HCT116 (cell line): ENCODE measurements around the gene RIPOR3. TPM values are rescaled to one million over a fixed set of nuclear protein-coding genes. Genes with fewer than 3 reads are reported as not detected.

ENCODE experiments used
- ATAC-seq: fragments of 200-7000 bp; cut with Tn5 transposase; 2 replicates; pipeline ENCODE4 v1.9.1; 2020; ENCODE audit warnings: mild to moderate bottlenecking, moderate library complexity
- BruUV-seq: library from RNA; stranded (reverse); fragments of 400-500 nt; replicated peaks from 2 replicates; lab custom pipeline; 2021; lab: Mats Ljungman, UMichigan
- CTCF ChIA-PET: fragments of 300-600 bp; sonication (Branson Sonifier 250); formaldehyde crosslinking; loops from one replicate; lab custom pipeline; 2021; ENCODE audit warnings: antibody characterized with exemption; lab: Charles Lee
- POLR2A ChIA-PET: fragments of 300-600, 350-600 bp; sonication (Branson Sonifier 250); formaldehyde crosslinking; loops from one replicate; lab custom pipeline; 2021; ENCODE audit warnings: antibody characterized with exemption; lab: Charles Lee
- RAD21 ChIA-PET, 2 experiments: fragments of 300-600 bp; sonication (Branson Sonifier 250); formaldehyde crosslinking; loops; one replicate each; lab custom pipeline; 2023; ENCODE audit warnings: low total read pairs in 2 of 2; ENCODE audit not compliant: uncharacterized antibody in 2 of 2, unreplicated experiment in 2 of 2, low non-redundant PET in 1 of 2; lab: Charles Lee
- DNase-seq: peaks from one replicate; pipeline ENCODE4 v3.0.0-alpha.2; 2010; ENCODE audit warnings: low read depth, low spot score
- H2AFZ ChIP-seq: fragments of 200-600 bp; shearing (Covaris generic), sonication (generic); 2 replicates; pipeline ENCODE4 v1.6.1; 2017; ENCODE audit warnings: low read depth, mixed run types, mixed read lengths, antibody characterized with exemption, low read length; ENCODE audit not compliant: poor library complexity, severe bottlenecking
- H3K27ac ChIP-seq: 2 replicates; pipeline ENCODE4 v1.5.1; 2012; ENCODE audit warnings: low read depth, low read length
- H3K27me3 ChIP-seq: fragments of 200-600 bp; sonication (generic); 2 replicates; pipeline ENCODE4 v1.6.1; 2016; ENCODE audit warnings: mixed run types, low read length, mixed read lengths; ENCODE audit not compliant: insufficient read depth
- H3K36me3 ChIP-seq, 2 experiments: fragments of 200-500 bp in 1 of 2; fragments of 200-600 bp in 1 of 2; sonication (Bioruptor generic) in 1 of 2; sonication (generic) in 1 of 2; 2 replicates each; pipeline versions ENCODE4 v1.5.1 to v1.6.1; 2014 to 2016; ENCODE audit warnings: low read length in 2 of 2, inconsistent platforms in 1 of 2, mixed read lengths in 1 of 2, mixed run types in 1 of 2; ENCODE audit not compliant: insufficient read depth in 2 of 2, control insufficient read depth in 1 of 2
- H3K4me1 ChIP-seq, 2 experiments: fragments of 200-600 bp in 1 of 2; sonication (generic) in 1 of 2; 2 replicates each; pipeline versions ENCODE4 v1.5.1 to v1.6.1; 2012 to 2017; ENCODE audit warnings: low read length in 2 of 2, inconsistent platforms in 1 of 2, mild to moderate bottlenecking in 1 of 2, mixed read lengths in 1 of 2, mixed run types in 1 of 2, moderate library complexity in 1 of 2; ENCODE audit not compliant: insufficient read depth in 2 of 2, control insufficient read depth in 1 of 2
- H3K4me2 ChIP-seq: fragments of 200-600 bp; sonication (generic); 2 replicates; pipeline ENCODE4 v1.6.1; 2017; ENCODE audit warnings: mixed run types, low read length, mixed read lengths
- H3K4me3 ChIP-seq, 2 experiments: fragments of 200-600 bp in 1 of 2; sonication (generic) in 1 of 2; replicated peaks in 1 of 2; 2 replicates each; pipeline ENCODE4 v1.5.1; 2011 to 2016; ENCODE audit warnings: low read length in 2 of 2, control low read depth in 1 of 2, low read depth in 1 of 2, mild to moderate bottlenecking in 1 of 2, mixed read lengths in 1 of 2, mixed run types in 1 of 2
- H3K79me2 ChIP-seq: fragments of 200-600 bp; sonication (generic); 2 replicates; pipeline ENCODE4 v1.6.1; 2017; ENCODE audit warnings: mild to moderate bottlenecking, mixed run types, low read length, moderate library complexity, mixed read lengths; ENCODE audit not compliant: insufficient read depth
- H3K9ac ChIP-seq: fragments of 200-600 bp; sonication (generic); 2 replicates; pipeline ENCODE4 v1.6.1; 2016; ENCODE audit warnings: low read length, mixed read lengths
- H3K9me2 ChIP-seq: fragments of 200-600 bp; sonication (generic), shearing (Covaris generic); 2 replicates; pipeline ENCODE4 v1.6.1; 2017; ENCODE audit warnings: mixed run types, mild to moderate bottlenecking, moderate library complexity; ENCODE audit not compliant: insufficient read depth
- H3K9me3 ChIP-seq, 2 experiments: fragments of 200-500 bp in 1 of 2; fragments of 200-600 bp in 1 of 2; sonication (Bioruptor generic) in 1 of 2; sonication (generic) in 1 of 2; 2 replicates each; pipeline ENCODE4 v1.6.1; 2014 to 2017; ENCODE audit warnings: low read length in 2 of 2, mixed read lengths in 2 of 2, inconsistent platforms in 1 of 2, low read depth in 1 of 2, mild to moderate bottlenecking in 1 of 2, mixed run types in 1 of 2, moderate library complexity in 1 of 2; ENCODE audit not compliant: control insufficient read depth in 1 of 2, insufficient read depth in 1 of 2
- H4K20me1 ChIP-seq: fragments of 200-600 bp; sonication (generic), shearing (Covaris generic); 2 replicates; pipeline ENCODE4 v1.6.1; 2017; ENCODE audit warnings: mixed run types, mild to moderate bottlenecking, moderate library complexity; ENCODE audit not compliant: insufficient read depth
- CEBPB ChIP-seq: IDR thresholded peaks from 2 replicates; pipeline ENCODE4 v1.6.1; 2012; ENCODE audit warnings: low read depth
- EGR1 ChIP-seq: IDR thresholded peaks from 2 replicates; pipeline ENCODE4 v1.6.1; 2012; ENCODE audit warnings: low read depth
- ELF1 ChIP-seq: IDR thresholded peaks from 2 replicates; pipeline ENCODE4 v1.6.1; 2012; ENCODE audit warnings: low read depth, borderline replicate concordance
- EZH2 ChIP-seq: fragments of 200-600 bp; sonication (generic); IDR thresholded peaks from 2 replicates; pipeline ENCODE4 v1.6.1; 2017; ENCODE audit warnings: antibody characterized with exemption, mixed run types
- EZH2phosphoT487 ChIP-seq: fragments of 200-600 bp; IDR thresholded peaks from 2 replicates; pipeline ENCODE4 v1.6.1; 2018; ENCODE audit warnings: antibody characterized with exemption, borderline replicate concordance
- FOSL1 ChIP-seq: IDR thresholded peaks from 2 replicates; pipeline ENCODE4 v1.6.1; 2012; ENCODE audit warnings: low read depth
- JUND ChIP-seq: IDR thresholded peaks from 2 replicates; pipeline ENCODE4 v1.6.1; 2012
- REST ChIP-seq: IDR thresholded peaks from 2 replicates; pipeline ENCODE4 v1.6.1; 2012; ENCODE audit warnings: low read depth
- SP1 ChIP-seq: IDR thresholded peaks from 2 replicates; pipeline ENCODE4 v1.6.1; 2012; ENCODE audit warnings: low read depth
- YY1 ChIP-seq: IDR thresholded peaks from 2 replicates; pipeline ENCODE4 v1.6.1; 2011; ENCODE audit warnings: low read length, low read depth, moderate library complexity, mild to moderate bottlenecking; ENCODE audit not compliant: insufficient replicate concordance; ENCODE audit errors: extremely low read depth
- ZNF274 ChIP-seq: fragments of 200-500 bp; sonication (Bioruptor generic); IDR thresholded peaks from 2 replicates; pipeline ENCODE4 v1.6.1; 2014; ENCODE audit warnings: mild to moderate bottlenecking, low read depth, low read length, inconsistent platforms
- intact Hi-C: fragments of 100-400 bp; cut with micrococcal nuclease; formaldehyde crosslinking; loops from 2 replicates; pipeline ENCODE4 v1.10.0; 2022
- total RNA-seq: library from RNA; stranded (reverse); gene quantifications from one replicate; pipeline ENCODE4 v1.2.1, GENCODE V29; 2021; ENCODE audit not compliant: unreplicated experiment
- TF ChIP-seq, protein P1 (sequence below): IDR thresholded peaks from 2 replicates; pipeline ENCODE4 v1.6.1; 2012
- TF ChIP-seq, protein P2 (sequence below): IDR thresholded peaks from 2 replicates; pipeline ENCODE4 v1.6.1; 2011; ENCODE audit warnings: mild to moderate bottlenecking, low read length, moderate library complexity; ENCODE audit not compliant: insufficient replicate concordance; ENCODE audit errors: extremely low read depth

RIPOR3 gene
- total RNA-seq, 1 experiment from 2014 or later = 0.22 TPM

GRCh38 chr20:50567860-50568548 is 123.3 kb downstream of the RIPOR3 start:
- RAD21 ChIA-PET = no interaction called here
- no peaks in the 10 kb centered on the region for H3K9me3 ChIP-seq
- peaks cover 61% of the 10 kb centered on the region for H3K79me2 ChIP-seq
- peaks cover 12 to 36% of the 10 kb centered on the region in 2 experiments for H3K36me3 ChIP-seq
- intact Hi-C loops = no loop called here
- TF ChIP-seq YY1 (no peak), EGR1 (no peak), EZH2phosphoT487 (no peak)
- TF ChIP-seq, protein P1, sequence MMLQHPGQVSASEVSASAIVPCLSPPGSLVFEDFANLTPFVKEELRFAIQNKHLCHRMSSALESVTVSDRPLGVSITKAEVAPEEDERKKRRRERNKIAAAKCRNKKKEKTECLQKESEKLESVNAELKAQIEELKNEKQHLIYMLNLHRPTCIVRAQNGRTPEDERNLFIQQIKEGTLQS = no peak
- TF ChIP-seq, all 23 proteins: peak for 0
- H3K9me2 ChIP-seq = no peaks in the 10 kb centered on the region
- H3K4me1 ChIP-seq = peaks cover 23 to 49% of the 10 kb centered on the region in 2 experiments
- no peak overlapping the region for H3K9ac ChIP-seq
- no peak overlapping the region for H3K4me3 ChIP-seq
- no peak overlapping the region for H2AFZ ChIP-seq
- POLR2A ChIA-PET = no interaction called here
- H3K27me3 ChIP-seq = no peaks in the 10 kb centered on the region
- no TSS peak for BruUV-seq
- CTCF ChIA-PET = interaction anchor here (2.4 kb wide), 1 partner anchor 8 kb away, joined by 8 read pairs; no protein-coding TSS in a partner anchor
- H4K20me1 ChIP-seq = no peaks in the 10 kb centered on the region
- H3K4me2 ChIP-seq = no peak overlapping the region
- no peak for DNase-seq
- ATAC-seq = no peak
- no peak overlapping the region for H3K27ac ChIP-seq

GRCh38 chr20:50565871-50566270 is 125.5 kb downstream of the RIPOR3 start:
- ATAC-seq = no peak
- CTCF ChIA-PET = no interaction called here
- TF ChIP-seq SP1 = no peak
- TF ChIP-seq YY1 = no peak
- TF ChIP-seq JUND = no peak
- no peak for TF ChIP-seq EGR1
- no peak for TF ChIP-seq ZNF274
- no peak for TF ChIP-seq EZH2
- TF ChIP-seq, protein P2, sequence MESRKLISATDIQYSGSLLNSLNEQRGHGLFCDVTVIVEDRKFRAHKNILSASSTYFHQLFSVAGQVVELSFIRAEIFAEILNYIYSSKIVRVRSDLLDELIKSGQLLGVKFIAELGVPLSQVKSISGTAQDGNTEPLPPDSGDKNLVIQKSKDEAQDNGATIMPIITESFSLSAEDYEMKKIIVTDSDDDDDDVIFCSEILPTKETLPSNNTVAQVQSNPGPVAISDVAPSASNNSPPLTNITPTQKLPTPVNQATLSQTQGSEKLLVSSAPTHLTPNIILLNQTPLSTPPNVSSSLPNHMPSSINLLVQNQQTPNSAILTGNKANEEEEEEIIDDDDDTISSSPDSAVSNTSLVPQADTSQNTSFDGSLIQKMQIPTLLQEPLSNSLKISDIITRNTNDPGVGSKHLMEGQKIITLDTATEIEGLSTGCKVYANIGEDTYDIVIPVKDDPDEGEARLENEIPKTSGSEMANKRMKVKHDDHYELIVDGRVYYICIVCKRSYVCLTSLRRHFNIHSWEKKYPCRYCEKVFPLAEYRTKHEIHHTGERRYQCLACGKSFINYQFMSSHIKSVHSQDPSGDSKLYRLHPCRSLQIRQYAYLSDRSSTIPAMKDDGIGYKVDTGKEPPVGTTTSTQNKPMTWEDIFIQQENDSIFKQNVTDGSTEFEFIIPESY = no peak
- TF ChIP-seq FOSL1 = no peak
- TF ChIP-seq CEBPB = no peak
- no peak for TF ChIP-seq ELF1
- TF ChIP-seq REST = no peak
- Histone ChIP-seq H4K20me1 (no peaks in the 10 kb centered on the region), H3K9me3 (no peaks in the 10 kb centered on the region), H3K27me3 (no peaks in the 10 kb centered on the region), H2AFZ (no peak overlapping the region), H3K4me3 (no peak overlapping the region), H3K4me1 (peaks cover 43 to 61% of the 10 kb centered on the region in 2 experiments), H3K9ac (no peak overlapping the region), H3K36me3 (peaks cover 14 to 44% of the 10 kb centered on the region in 2 experiments), H3K27ac (no peak overlapping the region), H3K79me2 (peaks cover 55% of the 10 kb centered on the region), H3K4me2 (no peak overlapping the region), H3K9me2 (no peaks in the 10 kb centered on the region)
- POLR2A ChIA-PET = no interaction called here
- RAD21 ChIA-PET = no interaction called here
- intact Hi-C loops = no loop called here
- no TSS peak for BruUV-seq
- DNase-seq = no peak
